KG1 (cell line): ENCODE measurements around the gene CD58.

Experiments used
- DNase-seq: peaks from one replicate; lab custom pipeline; 2025; lab: John Stamatoyannopoulos, UW

CD58 gene

DNA sequence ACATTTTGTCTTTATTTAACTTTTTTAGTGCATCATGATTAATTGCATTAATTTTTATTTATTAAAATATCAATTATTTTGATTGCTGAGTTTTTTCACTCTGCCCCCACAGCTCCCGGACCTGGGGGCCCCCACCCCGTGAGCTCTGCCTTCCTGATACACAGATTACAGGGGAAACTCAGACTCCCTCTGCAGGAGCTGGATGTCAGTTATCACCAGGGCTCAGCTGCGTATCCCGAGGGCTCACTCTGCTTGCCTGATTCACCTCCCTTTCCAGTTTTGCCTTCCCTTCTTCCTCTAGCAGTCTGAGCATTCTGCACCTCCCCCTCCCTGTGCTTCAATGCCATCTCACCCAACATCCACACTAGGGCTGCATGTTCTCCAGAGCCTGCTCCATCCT, 99.6 kb downstream of the CD58 start:
- no peak for DNase-seq

DNA sequence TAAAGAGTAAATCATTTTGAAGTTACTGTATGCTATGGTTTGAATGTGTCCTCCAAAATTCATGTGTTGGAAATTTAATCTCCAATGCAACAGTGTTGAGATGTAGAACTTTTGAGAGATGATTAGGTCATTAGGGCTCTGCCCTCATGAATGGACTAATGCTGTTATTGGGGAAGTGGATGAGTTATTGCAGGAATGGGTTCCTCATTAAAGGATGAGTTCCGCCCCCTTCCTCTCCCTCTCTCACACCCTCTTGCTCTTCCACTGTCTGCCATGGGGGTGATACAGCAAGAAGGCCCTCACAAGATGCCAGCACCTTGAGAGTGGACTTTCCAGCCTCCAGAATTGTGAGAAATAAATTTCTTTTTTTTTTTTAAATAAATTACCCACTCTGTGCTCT, 100.2 kb downstream of the CD58 start:
- no peak for DNase-seq

- no peak for DNase-seq
Observed at GRCh38 chr1:116466810-116467557, 103.8 kb downstream of the CD58 start.

GRCh38 chr1:116465845-116466685, 104.8 kb downstream of the CD58 start:
- DNase-seq = no peak

- no peak for DNase-seq
Observed at GRCh38 chr1:116465477-116465844, 105.4 kb downstream of the CD58 start.
